Activated CD4-positive, alpha-beta T cell treated with anti-CD3 and anti-CD28 coated beads for 36 hours (primary cell): ENCODE results near the gene PTPN3. TPM values are rescaled to one million over a fixed set of nuclear protein-coding genes. Genes with fewer than 3 reads are reported as not detected.
"Not testable (repeated sequence)": the region's sequence is repeated elsewhere in the genome, so short reads cannot be mapped to it uniquely, and the experiment has no call there.

Source experiments
- ATAC-seq: fragments of 200-7000 bp; cut with Tn5 transposase; one replicate; pipeline ENCODE4 v1.10.0; 2021; ENCODE audit warnings: mild to moderate bottlenecking, moderate library complexity
- CTCF ChIA-PET: fragments of 350-600 bp; sonication (Branson Sonifier 250); formaldehyde crosslinking; loops from one replicate; lab custom pipeline; 2021; ENCODE audit warnings: antibody characterized with exemption; lab: Charles Lee
- POLR2A ChIA-PET: fragments of 350-600 bp; sonication (Branson Sonifier 250); formaldehyde crosslinking; loops from one replicate; lab custom pipeline; 2021; ENCODE audit warnings: antibody characterized with exemption, inconsistent platforms; lab: Charles Lee
- DNase-seq: peaks from one replicate; pipeline ENCODE4 v3.0.0-alpha.2; 2020
- H3K27ac Mint-ChIP-seq: one replicate; pipeline ENCODE4 v1.8.0; 2021; ENCODE audit warnings: mixed read lengths
- H3K27me3 Mint-ChIP-seq: one replicate; pipeline ENCODE4 v1.8.0; 2021; ENCODE audit warnings: mixed read lengths
- H3K36me3 Mint-ChIP-seq: one replicate; pipeline ENCODE4 v1.8.0; 2021; ENCODE audit warnings: low read depth, mixed read lengths
- H3K4me1 Mint-ChIP-seq: one replicate; pipeline ENCODE4 v1.8.0; 2021; ENCODE audit warnings: mixed read lengths
- H3K4me3 Mint-ChIP-seq: one replicate; pipeline ENCODE4 v1.8.0; 2021; ENCODE audit warnings: mild to moderate bottlenecking, moderate library complexity, mixed read lengths
- H3K9me3 Mint-ChIP-seq: one replicate; pipeline ENCODE4 v1.8.0; 2021; ENCODE audit warnings: low read depth, mixed read lengths
- intact Hi-C, 2 experiments: fragments of 100-400 bp; cut with DNase I in 1 of 2; cut with micrococcal nuclease in 1 of 2; formaldehyde crosslinking; loops; one replicate each; pipeline versions ENCODE4 v1.14.2 to v1.15.1; 2022 to 2024; cut with DNase I, micrococcal nuclease
- total RNA-seq, 2 experiments: library from RNA; stranded (reverse); gene quantifications; one replicate each; pipeline ENCODE4 v1.2.3, GENCODE V29; 2021

Gene PTPN3
- total RNA-seq, 2 experiments from 2014 or later: 0.32 to 0.46 TPM

DNA sequence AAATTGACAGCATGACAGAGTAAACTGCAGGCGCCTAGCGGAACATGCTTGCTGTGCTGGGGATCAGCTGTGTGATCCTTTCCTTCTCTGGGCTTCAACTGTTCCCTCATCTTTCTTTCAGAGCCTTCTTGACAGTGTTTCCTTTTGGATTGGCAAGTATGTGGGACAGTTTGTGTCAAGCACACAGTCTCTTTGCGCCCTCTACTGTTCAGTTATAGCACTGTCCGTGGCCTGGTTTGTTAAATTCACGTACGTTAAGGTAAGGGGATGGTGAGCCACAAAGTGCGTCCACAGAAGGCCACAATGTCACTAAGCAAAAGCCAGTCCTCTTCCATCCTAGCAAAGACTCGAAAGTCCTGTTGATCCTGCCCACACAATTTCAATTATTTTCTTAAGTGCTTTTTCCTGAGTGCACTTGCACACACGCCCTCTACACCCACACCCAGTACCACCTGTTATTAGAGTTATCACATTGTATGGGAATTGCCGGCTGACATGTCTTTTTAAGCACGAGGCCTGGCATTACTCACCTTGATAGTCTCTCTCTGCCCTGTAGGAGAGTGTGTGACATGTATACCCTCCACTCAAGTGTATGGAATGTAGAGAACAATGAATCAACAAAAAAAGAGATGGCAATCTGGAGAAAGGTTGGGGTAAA, 22.5 kb upstream of the PTPN3 start:
- POLR2A ChIA-PET: no interaction called here
- CTCF ChIA-PET: interaction anchor here (1.0 kb wide), 2 partner anchors 50 to 80 kb away, joined by 3 to 4 read pairs; no protein-coding TSS in a partner anchor
- DNase-seq (peak; percentile 70), ATAC-seq (peak; percentile 82)
- no peaks in the 10 kb centered on the region for H3K4me1 Mint-ChIP-seq
- H3K9me3 Mint-ChIP-seq: no peaks in the 10 kb centered on the region
- H3K4me3 Mint-ChIP-seq: no peak overlapping the region
- intact Hi-C loops: loop anchor here (1.0 to 2.0 kb wide), 3 partner anchors 80 to 276 kb away; no protein-coding TSS in a partner anchor
- H3K27me3 Mint-ChIP-seq: peaks cover 9% of the 10 kb centered on the region
- no peak overlapping the region for H3K27ac Mint-ChIP-seq
- H3K36me3 Mint-ChIP-seq: no peaks in the 10 kb centered on the region

GRCh38 chr9:109519366-109519765, 21.3 kb upstream of the PTPN3 start:
- no peak for ATAC-seq
- CTCF ChIA-PET: interaction anchor here (0.7 to 1.0 kb wide), 3 partner anchors 10 to 79 kb away, joined by 3 to 4 read pairs (median 4); no protein-coding TSS in a partner anchor
- POLR2A ChIA-PET: no interaction called here

DNA sequence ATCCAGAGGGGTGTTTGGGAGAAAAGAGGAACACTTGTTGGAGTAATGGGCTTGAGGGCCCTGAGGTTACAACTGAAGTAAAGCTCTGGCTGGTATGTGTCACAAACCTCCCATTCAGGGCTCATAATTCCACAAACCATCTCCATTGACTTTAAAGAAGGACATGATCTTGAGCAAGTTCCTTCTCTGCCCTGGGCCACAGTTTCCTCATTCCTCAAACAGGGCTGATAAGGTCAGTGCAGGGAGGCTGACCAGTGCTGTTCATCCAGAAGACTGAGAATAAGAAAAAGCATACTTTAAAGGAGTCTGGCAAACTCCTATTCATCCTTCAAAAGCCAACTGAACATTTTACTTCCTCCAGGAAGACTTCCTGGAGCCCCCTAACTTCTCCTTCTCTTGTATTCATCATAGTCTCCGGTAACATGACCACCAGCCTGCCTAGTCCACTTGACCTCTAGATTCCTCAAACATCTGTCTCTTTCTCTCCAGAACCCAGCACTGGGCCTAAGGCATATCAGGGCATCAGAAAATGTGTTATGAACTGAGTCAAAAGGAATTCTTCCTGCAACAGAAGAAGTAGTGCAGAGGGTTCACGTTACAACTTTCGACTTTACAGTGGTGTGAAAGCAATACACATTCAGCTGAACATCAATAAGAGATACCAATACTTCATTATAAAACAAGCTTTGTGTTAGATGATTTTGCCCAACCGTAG, 20.7 kb upstream of the PTPN3 start:
- H3K9me3 Mint-ChIP-seq: no peaks in the 10 kb centered on the region
- DNase-seq: no peak
- intact Hi-C loops: no loop called here
- H3K27me3 Mint-ChIP-seq: peaks cover 9% of the 10 kb centered on the region
- no peak overlapping the region for H3K4me3 Mint-ChIP-seq
- no peak for ATAC-seq
- H3K4me1 Mint-ChIP-seq: no peaks in the 10 kb centered on the region
- CTCF ChIA-PET: interaction anchor here (1.0 kb wide), 1 partner anchor 18 kb away, joined by 4 read pairs; no protein-coding TSS in a partner anchor
- POLR2A ChIA-PET: no interaction called here
- no peaks in the 10 kb centered on the region for H3K36me3 Mint-ChIP-seq
- H3K27ac Mint-ChIP-seq: no peak overlapping the region

More at GRCh38 chr9:109519366-109519765, 21.3 kb upstream of the PTPN3 start:
- intact Hi-C loops: no loop called here
- no peaks in the 10 kb centered on the region for H3K36me3 Mint-ChIP-seq
- no peak for DNase-seq
- no peak overlapping the region for H3K4me3 Mint-ChIP-seq
- H3K27ac Mint-ChIP-seq: no peak overlapping the region
- peaks cover 9% of the 10 kb centered on the region for H3K27me3 Mint-ChIP-seq
- H3K4me1 Mint-ChIP-seq: no peaks in the 10 kb centered on the region
- H3K9me3 Mint-ChIP-seq: no peaks in the 10 kb centered on the region

- Mint-ChIP-seq H3K4me3 (no peak overlapping the region), H3K27me3 (peaks cover 12% of the 10 kb centered on the region), H3K9me3 (no peaks in the 10 kb centered on the region), H3K36me3 (no peaks in the 10 kb centered on the region), H3K4me1 (no peaks in the 10 kb centered on the region), H3K27ac (no peak overlapping the region)
- no peak for DNase-seq
- intact Hi-C loops: no loop called here
- ChIA-PET POLR2A (no interaction called here), CTCF (interaction anchor here (0.7 to 1.1 kb wide), 2 partner anchors 43 to 78 kb away, joined by 3 read pairs; no protein-coding TSS in a partner anchor)
- no peak for ATAC-seq
These were observed 19.8 kb upstream of the PTPN3 start for GRCh38 chr9:109517901-109518377.

- ATAC-seq: no peak
- no peaks in the 10 kb centered on the region for H3K9me3 Mint-ChIP-seq
- POLR2A ChIA-PET: no interaction called here
- no peak overlapping the region for H3K4me3 Mint-ChIP-seq
- DNase-seq: no peak
- H3K27ac Mint-ChIP-seq: no peak overlapping the region
- CTCF ChIA-PET: no interaction called here
- peaks cover 13% of the 10 kb centered on the region for H3K27me3 Mint-ChIP-seq
- intact Hi-C loops: no loop called here
- no peaks in the 10 kb centered on the region for H3K4me1 Mint-ChIP-seq
- H3K36me3 Mint-ChIP-seq: no peaks in the 10 kb centered on the region
These were observed 15.8 kb upstream of the PTPN3 start for GRCh38 chr9:109513871-109514270.

DNA sequence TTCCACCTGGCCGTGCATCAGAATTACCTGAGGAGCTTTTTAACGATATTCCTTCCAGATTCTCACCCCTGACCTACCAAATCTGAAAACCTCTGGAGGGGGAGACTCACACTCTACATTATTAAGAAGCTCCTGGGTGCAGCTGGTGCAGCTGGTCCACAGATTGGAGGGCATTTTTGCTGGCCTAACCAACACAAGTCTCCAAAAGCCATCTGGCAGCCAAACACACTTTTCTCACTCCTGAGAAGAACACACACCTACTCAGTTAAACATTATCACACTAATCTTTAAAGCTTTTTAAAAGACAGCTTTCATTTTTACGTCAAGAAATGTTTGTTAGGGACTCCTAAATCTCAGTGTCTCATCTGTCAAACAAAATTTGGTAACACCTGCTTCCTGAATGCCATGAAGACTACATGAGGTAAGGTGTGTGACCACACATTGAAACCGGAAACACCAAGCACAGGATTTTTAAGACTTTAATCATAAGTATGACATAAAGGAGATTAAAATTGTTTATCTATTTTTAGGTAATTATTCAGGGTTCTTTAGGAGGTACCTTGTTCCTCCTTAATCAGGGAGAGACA, 14.2 kb upstream of the PTPN3 start:
- ATAC-seq: no peak
- no peak overlapping the region for H3K4me3 Mint-ChIP-seq
- H3K27ac Mint-ChIP-seq: no peak overlapping the region
- CTCF ChIA-PET: no interaction called here
- H3K9me3 Mint-ChIP-seq: no peaks in the 10 kb centered on the region
- intact Hi-C loops: no loop called here
- H3K36me3 Mint-ChIP-seq: no peaks in the 10 kb centered on the region
- no peak for DNase-seq
- peaks cover 12% of the 10 kb centered on the region for H3K27me3 Mint-ChIP-seq
- H3K4me1 Mint-ChIP-seq: no peaks in the 10 kb centered on the region
- POLR2A ChIA-PET: no interaction called here

GRCh38 chr9:109510506-109510905, 12.4 kb upstream of the PTPN3 start:
- Mint-ChIP-seq H3K27ac (no peak overlapping the region), H3K4me1 (no peaks in the 10 kb centered on the region), H3K4me3 (no peak overlapping the region), H3K36me3 (no peaks in the 10 kb centered on the region), H3K27me3 (peaks cover 10% of the 10 kb centered on the region), H3K9me3 (no peaks in the 10 kb centered on the region)
- ATAC-seq (no peak), DNase-seq (no peak)
- POLR2A ChIA-PET: no interaction called here
- CTCF ChIA-PET: no interaction called here
- intact Hi-C loops: no loop called here

DNA sequence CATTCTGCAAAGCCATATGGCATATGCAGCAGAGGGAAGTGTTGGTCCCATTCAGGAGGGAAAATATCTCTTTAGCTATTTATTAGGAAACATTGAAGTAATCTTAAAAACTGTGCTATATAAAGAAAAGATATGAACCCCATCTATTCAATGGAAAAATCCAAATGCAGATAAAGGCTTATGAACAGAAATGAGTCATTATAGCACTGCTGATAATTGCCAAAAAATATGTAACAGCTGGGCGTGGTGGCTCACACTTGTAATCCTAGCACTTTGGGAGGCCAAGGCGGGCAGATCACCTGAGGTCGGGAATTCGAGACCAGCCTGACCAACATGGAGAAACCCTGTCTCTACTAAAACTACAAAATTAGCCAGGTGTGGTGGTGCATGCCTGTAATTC, 11.9 kb upstream of the PTPN3 start:
- CTCF ChIA-PET: interaction anchor here (0.8 kb wide), 1 partner anchor 149 kb away, joined by 3 read pairs; no protein-coding TSS in a partner anchor
- H3K27ac Mint-ChIP-seq, ATAC-seq: not testable (repeated sequence)

GRCh38 chr9:109509611-109510010, 11.5 kb upstream of the PTPN3 start:
- intact Hi-C loops: no loop called here
- H3K4me1 Mint-ChIP-seq: no peaks in the 10 kb centered on the region

More for the DNA sequence above, 11.9 kb upstream of the PTPN3 start:
- intact Hi-C loops, H3K4me1 Mint-ChIP-seq, DNase-seq, H3K9me3 Mint-ChIP-seq, H3K36me3 Mint-ChIP-seq, H3K4me3 Mint-ChIP-seq, POLR2A ChIA-PET: not testable (repeated sequence)
- peaks cover 10% of the 10 kb centered on the region for H3K27me3 Mint-ChIP-seq

GRCh38 chr9:109507421-109507838, 9.3 kb upstream of the PTPN3 start:
- intact Hi-C loops: no loop called here
- POLR2A ChIA-PET: no interaction called here
- peaks cover 12% of the 10 kb centered on the region for H3K27me3 Mint-ChIP-seq
- no peaks in the 10 kb centered on the region for H3K4me1 Mint-ChIP-seq
- H3K4me3 Mint-ChIP-seq: no peak overlapping the region
- H3K9me3 Mint-ChIP-seq: no peaks in the 10 kb centered on the region
- DNase-seq (no peak), ATAC-seq (no peak)
- H3K36me3 Mint-ChIP-seq: no peaks in the 10 kb centered on the region
- H3K27ac Mint-ChIP-seq: no peak overlapping the region
- CTCF ChIA-PET: no interaction called here

More at GRCh38 chr9:109509611-109510010, 11.5 kb upstream of the PTPN3 start:
- no peak overlapping the region for H3K27ac Mint-ChIP-seq
- H3K36me3 Mint-ChIP-seq: no peaks in the 10 kb centered on the region
- peaks cover 10% of the 10 kb centered on the region for H3K27me3 Mint-ChIP-seq
- CTCF ChIA-PET: interaction anchor here (0.6 to 0.8 kb wide), 2 partner anchors 10 to 148 kb away, joined by 3 read pairs; no protein-coding TSS in a partner anchor
- H3K4me3 Mint-ChIP-seq: no peak overlapping the region
- no peak for DNase-seq
- POLR2A ChIA-PET: no interaction called here
- ATAC-seq: no peak
- no peaks in the 10 kb centered on the region for H3K9me3 Mint-ChIP-seq

- H3K27me3 Mint-ChIP-seq: peaks cover 23% of the 10 kb centered on the region
- ATAC-seq (no peak), DNase-seq (no peak)
- no peaks in the 10 kb centered on the region for H3K36me3 Mint-ChIP-seq
- no peaks in the 10 kb centered on the region for H3K9me3 Mint-ChIP-seq
- POLR2A ChIA-PET: no interaction called here
- no peaks in the 10 kb centered on the region for H3K4me1 Mint-ChIP-seq
- CTCF ChIA-PET: no interaction called here
- intact Hi-C loops: no loop called here
- H3K4me3 Mint-ChIP-seq: no peak overlapping the region
- H3K27ac Mint-ChIP-seq: no peak overlapping the region
These were observed 8.1 kb upstream of the PTPN3 start for GRCh38 chr9:109506097-109506712.
